Stomach (tissue), 4 donors: Measurements from ENCODE around the gene EGFR.

ENCODE experiments used
- EP300 ChIP-seq: sonication (generic); formaldehyde crosslinking; IDR thresholded peaks from one replicate; pipeline ENCODE4 v1.6.1; 2017; ENCODE audit warnings: antibody characterized with exemption
- POLR2A ChIP-seq, 4 donors: fragments of 450-650 bp; IDR thresholded peaks; one replicate each; pipeline ENCODE4 v1.6.1; 2016; ENCODE audit warnings: antibody characterized with exemption in 4 of 4, control low read depth in 2 of 4, mild to moderate bottlenecking in 1 of 4, moderate library complexity in 1 of 4
- TF ChIP-seq, protein P1 (sequence below), 7 experiments: fragments of 450-650 bp in 4 of 7; fragments of 200-600 bp in 3 of 7; sonication (generic) in 3 of 7; IDR thresholded peaks; one replicate each; pipeline ENCODE4 v1.5.1; 2016 to 2019; ENCODE audit warnings: antibody characterized with exemption in 7 of 7, control low read depth in 2 of 7, mild to moderate bottlenecking in 1 of 7

DNA sequence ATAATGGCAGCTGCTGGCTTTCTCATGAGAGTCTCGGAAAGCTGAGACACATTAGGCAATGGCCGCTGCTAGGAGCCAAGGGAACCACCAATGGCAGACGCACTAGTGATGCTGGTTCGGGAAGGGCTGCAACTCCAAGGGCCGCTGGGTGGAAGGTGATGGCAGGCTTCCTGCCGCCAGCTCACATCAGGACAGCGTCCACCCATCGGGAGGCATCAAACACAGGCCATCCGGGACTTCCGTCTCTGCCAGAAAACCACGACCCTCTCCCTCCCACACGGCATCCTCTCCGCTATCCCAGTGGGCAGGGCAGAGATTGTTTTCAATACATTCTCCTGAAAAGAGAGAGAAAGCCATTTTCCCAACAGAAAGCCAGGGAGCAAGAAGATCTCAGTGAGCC lies 27.5 kb upstream of the EGFR start:
- TF ChIP-seq, protein P1, sequence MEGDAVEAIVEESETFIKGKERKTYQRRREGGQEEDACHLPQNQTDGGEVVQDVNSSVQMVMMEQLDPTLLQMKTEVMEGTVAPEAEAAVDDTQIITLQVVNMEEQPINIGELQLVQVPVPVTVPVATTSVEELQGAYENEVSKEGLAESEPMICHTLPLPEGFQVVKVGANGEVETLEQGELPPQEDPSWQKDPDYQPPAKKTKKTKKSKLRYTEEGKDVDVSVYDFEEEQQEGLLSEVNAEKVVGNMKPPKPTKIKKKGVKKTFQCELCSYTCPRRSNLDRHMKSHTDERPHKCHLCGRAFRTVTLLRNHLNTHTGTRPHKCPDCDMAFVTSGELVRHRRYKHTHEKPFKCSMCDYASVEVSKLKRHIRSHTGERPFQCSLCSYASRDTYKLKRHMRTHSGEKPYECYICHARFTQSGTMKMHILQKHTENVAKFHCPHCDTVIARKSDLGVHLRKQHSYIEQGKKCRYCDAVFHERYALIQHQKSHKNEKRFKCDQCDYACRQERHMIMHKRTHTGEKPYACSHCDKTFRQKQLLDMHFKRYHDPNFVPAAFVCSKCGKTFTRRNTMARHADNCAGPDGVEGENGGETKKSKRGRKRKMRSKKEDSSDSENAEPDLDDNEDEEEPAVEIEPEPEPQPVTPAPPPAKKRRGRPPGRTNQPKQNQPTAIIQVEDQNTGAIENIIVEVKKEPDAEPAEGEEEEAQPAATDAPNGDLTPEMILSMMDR (IDR thresholded peaks at IDR 0.05), result no peak
- no peak for TF ChIP-seq POLR2A (IDR thresholded peaks at IDR 0.05)
- no peak for TF ChIP-seq EP300
